Glutamatergic neuron (in vitro differentiated cells): Measurements from ENCODE around the gene TMEM87B. TPM values are rescaled to one million over a fixed set of nuclear protein-coding genes. Genes with fewer than 3 reads are reported as not detected.

Source experiments
- DNase-seq: peaks from one replicate; pipeline ENCODE4 v3.0.0; 2022
- H3K27ac Mint-ChIP-seq: one replicate; pipeline ENCODE4 v1.8.0; 2020; ENCODE audit warnings: mild to moderate bottlenecking, mixed read lengths, inconsistent platforms; ENCODE audit not compliant: unreplicated experiment
- H3K27me3 Mint-ChIP-seq: one replicate; pipeline ENCODE4 v1.8.0; 2020; ENCODE audit warnings: mild to moderate bottlenecking, moderate library complexity, mixed read lengths, inconsistent platforms; ENCODE audit not compliant: unreplicated experiment
- H3K36me3 Mint-ChIP-seq: one replicate; pipeline ENCODE4 v1.8.0; 2020; ENCODE audit warnings: mild to moderate bottlenecking, mixed read lengths, inconsistent platforms; ENCODE audit not compliant: unreplicated experiment
- H3K4me1 Mint-ChIP-seq: one replicate; pipeline ENCODE4 v1.8.0; 2020; ENCODE audit warnings: mild to moderate bottlenecking, low read depth, mixed read lengths, inconsistent platforms; ENCODE audit not compliant: unreplicated experiment
- H3K4me3 Mint-ChIP-seq: one replicate; pipeline ENCODE4 v1.8.0; 2020; ENCODE audit warnings: mild to moderate bottlenecking, mixed read lengths, inconsistent platforms; ENCODE audit not compliant: unreplicated experiment
- H3K9me3 Mint-ChIP-seq: one replicate; pipeline ENCODE4 v1.8.0; 2020; ENCODE audit warnings: mild to moderate bottlenecking, moderate library complexity, mixed read lengths, inconsistent platforms; ENCODE audit not compliant: unreplicated experiment
- total RNA-seq: library from RNA; stranded (reverse); fragmentation: NEBNext Ultra II Directional; extraction: Animal tissue kit (Norgen Biotek cat#: 25700); gene quantifications from one replicate; pipeline ENCODE4 v1.2.1, GENCODE V29; 2021; ENCODE audit not compliant: unreplicated experiment
- TF ChIP-seq, protein P1 (sequence below): fragments of 200-600 bp; sonication (generic); IDR thresholded peaks from one replicate; pipeline ENCODE4 v1.5.0; 2021; ENCODE audit not compliant: partially characterized antibody, unreplicated experiment

TMEM87B gene
- total RNA-seq, 1 donor from 2014 or later, result 8.6 TPM

- H3K27me3 Mint-ChIP-seq, result peaks cover 2% of the 10 kb centered on the region
- peaks cover 1% of the 10 kb centered on the region for H3K9me3 Mint-ChIP-seq
- TF ChIP-seq, protein P1, sequence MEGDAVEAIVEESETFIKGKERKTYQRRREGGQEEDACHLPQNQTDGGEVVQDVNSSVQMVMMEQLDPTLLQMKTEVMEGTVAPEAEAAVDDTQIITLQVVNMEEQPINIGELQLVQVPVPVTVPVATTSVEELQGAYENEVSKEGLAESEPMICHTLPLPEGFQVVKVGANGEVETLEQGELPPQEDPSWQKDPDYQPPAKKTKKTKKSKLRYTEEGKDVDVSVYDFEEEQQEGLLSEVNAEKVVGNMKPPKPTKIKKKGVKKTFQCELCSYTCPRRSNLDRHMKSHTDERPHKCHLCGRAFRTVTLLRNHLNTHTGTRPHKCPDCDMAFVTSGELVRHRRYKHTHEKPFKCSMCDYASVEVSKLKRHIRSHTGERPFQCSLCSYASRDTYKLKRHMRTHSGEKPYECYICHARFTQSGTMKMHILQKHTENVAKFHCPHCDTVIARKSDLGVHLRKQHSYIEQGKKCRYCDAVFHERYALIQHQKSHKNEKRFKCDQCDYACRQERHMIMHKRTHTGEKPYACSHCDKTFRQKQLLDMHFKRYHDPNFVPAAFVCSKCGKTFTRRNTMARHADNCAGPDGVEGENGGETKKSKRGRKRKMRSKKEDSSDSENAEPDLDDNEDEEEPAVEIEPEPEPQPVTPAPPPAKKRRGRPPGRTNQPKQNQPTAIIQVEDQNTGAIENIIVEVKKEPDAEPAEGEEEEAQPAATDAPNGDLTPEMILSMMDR, result no peak
- H3K27ac Mint-ChIP-seq, result no peak overlapping the region
- no peaks in the 10 kb centered on the region for H3K4me1 Mint-ChIP-seq
- no peak for DNase-seq
- no peak overlapping the region for H3K4me3 Mint-ChIP-seq
- H3K36me3 Mint-ChIP-seq, result no peaks in the 10 kb centered on the region
Measured at GRCh38 chr2:112020561-112020960, 34.5 kb upstream of the TMEM87B start.

DNA sequence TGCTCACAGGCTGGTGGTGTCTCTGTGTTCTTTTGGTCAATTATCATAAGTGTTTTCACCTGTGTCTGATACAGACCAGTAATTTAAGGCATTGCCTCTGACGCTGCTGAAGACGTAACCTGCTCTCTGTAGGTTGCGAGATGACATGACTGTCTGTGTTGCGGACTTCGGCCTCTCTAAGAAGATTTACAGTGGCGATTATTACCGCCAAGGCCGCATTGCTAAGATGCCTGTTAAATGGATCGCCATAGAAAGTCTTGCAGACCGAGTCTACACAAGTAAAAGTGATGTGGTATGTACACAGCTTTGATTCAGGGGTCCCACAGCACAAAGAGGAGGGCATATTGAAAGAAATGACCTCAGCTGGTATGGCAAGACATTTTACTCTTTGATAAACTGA is 33.8 kb upstream of the TMEM87B start:
- no peak overlapping the region for H3K27ac Mint-ChIP-seq

DNA sequence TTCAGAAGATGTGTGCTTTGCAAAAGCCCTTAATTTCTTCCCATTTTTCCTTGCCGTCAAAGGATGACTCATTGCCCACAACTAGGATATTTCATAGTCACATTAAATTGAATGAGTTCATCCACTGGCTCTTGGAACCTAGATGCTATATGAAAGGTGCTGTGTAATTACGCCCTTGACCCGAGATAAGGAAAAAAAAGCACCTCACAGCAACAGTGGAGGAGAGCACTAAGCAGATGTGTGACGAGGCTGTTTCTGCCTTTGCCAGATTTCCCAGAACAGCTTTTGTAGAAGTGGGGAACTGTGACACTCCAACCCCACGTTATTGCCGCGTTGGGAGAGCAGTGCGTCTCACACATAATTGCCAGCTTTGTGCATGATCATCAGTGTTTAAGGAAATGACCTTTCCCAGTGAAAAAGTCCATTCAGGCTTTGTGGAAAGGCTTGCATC is 33.3 kb upstream of the TMEM87B start:
- H3K27me3 Mint-ChIP-seq, result peaks cover 2% of the 10 kb centered on the region
- no peak overlapping the region for H3K27ac Mint-ChIP-seq
- no peak for DNase-seq
- H3K4me1 Mint-ChIP-seq, result no peaks in the 10 kb centered on the region
- H3K4me3 Mint-ChIP-seq, result no peak overlapping the region
- no peaks in the 10 kb centered on the region for H3K36me3 Mint-ChIP-seq
- peaks cover 1% of the 10 kb centered on the region for H3K9me3 Mint-ChIP-seq
- TF ChIP-seq, protein P1, result no peak

More for the DNA sequence above, 33.8 kb upstream of the TMEM87B start:
- H3K4me1 Mint-ChIP-seq, result no peaks in the 10 kb centered on the region
- no peak overlapping the region for H3K4me3 Mint-ChIP-seq
- H3K27me3 Mint-ChIP-seq, result peaks cover 2% of the 10 kb centered on the region
- DNase-seq, result no peak
- TF ChIP-seq, protein P1, result no peak
- no peaks in the 10 kb centered on the region for H3K36me3 Mint-ChIP-seq
- peaks cover 1% of the 10 kb centered on the region for H3K9me3 Mint-ChIP-seq

DNA sequence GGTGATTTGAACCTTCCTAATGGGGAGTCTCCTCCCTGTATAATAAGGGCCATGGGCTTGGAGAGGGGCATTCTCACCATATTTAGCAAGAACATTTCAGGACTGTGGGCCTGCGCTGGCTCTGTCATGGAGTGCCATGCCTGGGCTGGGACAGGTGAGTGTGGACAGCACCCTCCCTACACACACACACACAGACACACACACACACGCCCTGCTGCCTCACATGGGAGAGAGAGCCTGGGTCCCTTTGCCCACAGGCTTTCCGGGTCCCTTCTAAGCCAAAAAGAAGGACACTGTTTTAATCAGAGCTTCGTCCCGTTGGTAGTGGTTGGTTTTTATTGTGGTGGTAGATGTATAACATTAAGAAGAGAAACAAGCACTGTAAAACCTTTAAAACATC is 31.4 kb upstream of the TMEM87B start:
- peaks cover 2% of the 10 kb centered on the region for H3K27me3 Mint-ChIP-seq
- no peaks in the 10 kb centered on the region for H3K4me1 Mint-ChIP-seq
- no peak for DNase-seq
- H3K36me3 Mint-ChIP-seq, result no peaks in the 10 kb centered on the region
- H3K9me3 Mint-ChIP-seq, result peaks cover 1% of the 10 kb centered on the region
- TF ChIP-seq, protein P1, result no peak
- no peak overlapping the region for H3K4me3 Mint-ChIP-seq
- no peak overlapping the region for H3K27ac Mint-ChIP-seq

DNA sequence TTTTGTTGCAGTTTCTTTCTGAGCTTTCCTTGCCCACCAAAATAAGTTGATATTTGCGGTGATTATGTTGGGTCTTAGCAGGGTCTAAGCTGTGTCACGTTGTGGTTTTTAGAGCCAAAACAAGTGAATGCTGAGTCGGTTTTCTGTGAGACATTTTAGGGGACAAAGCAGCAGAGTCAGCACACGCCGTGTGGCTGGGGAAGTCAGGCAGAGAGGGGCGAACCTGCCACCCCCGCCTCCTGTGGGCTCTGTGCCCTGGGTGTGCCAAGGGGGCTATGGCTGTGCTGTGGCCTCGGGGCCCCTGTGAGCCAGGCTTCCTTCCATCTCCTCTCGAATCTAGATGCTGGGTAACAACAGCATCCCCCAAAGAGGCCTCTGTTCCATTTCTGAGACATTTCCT is 30.8 kb upstream of the TMEM87B start:
- no peaks in the 10 kb centered on the region for H3K36me3 Mint-ChIP-seq
- peaks cover 1% of the 10 kb centered on the region for H3K9me3 Mint-ChIP-seq
- H3K27ac Mint-ChIP-seq, result no peak overlapping the region
- no peak for DNase-seq
- no peak overlapping the region for H3K4me3 Mint-ChIP-seq
- H3K27me3 Mint-ChIP-seq, result peaks cover 2% of the 10 kb centered on the region
- no peaks in the 10 kb centered on the region for H3K4me1 Mint-ChIP-seq
- TF ChIP-seq, protein P1, result no peak
